Measurements from ENCODE around the gene CEMIP. TPM values are rescaled to one million over a fixed set of nuclear protein-coding genes. Genes with fewer than 3 reads are reported as not detected.
A peak's percentile ranks its signal among the peaks of the same experiment; 100 is the strongest.

Gene CEMIP
- total and polyA plus RNA-seq, 10 of the 15 experiments (the other 5 are each of a cell fraction or from before 2014, with no cell fraction given): 0.01 to 0.44 (median 0.16) TPM; not detected in 6

DNA sequence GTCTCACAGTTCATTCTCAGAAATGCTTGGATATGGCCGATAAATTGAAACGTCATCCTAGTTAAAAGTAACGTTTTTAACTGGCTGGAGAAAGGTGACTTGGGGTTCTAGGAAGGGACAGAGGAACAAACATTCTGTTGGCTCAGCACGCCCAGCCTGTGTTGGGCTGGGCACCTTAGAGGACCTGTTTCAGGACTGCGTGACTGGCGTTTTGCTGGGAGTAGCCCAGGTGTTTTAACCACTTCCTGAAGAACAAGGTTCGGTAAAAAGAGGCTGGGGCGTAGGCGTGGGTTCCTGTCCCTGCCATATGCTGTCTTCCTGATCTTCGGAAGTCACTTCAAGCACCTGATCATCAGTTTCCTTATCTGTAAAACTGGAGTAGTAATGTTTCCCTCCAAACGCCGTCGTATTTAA is 220.5 kb downstream of the CEMIP start (continued):
- TF ChIP-seq, protein P1, sequence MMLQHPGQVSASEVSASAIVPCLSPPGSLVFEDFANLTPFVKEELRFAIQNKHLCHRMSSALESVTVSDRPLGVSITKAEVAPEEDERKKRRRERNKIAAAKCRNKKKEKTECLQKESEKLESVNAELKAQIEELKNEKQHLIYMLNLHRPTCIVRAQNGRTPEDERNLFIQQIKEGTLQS (IDR thresholded peaks at IDR 0.05; ENCODE audit: borderline replicate concordance, extremely low read depth, low read depth, low read length): no peak
- TF ChIP-seq ZSCAN29 (IDR thresholded peaks at IDR 0.05): no peak
- TF ChIP-seq CHD1 (IDR thresholded peaks at IDR 0.05; ENCODE audit: low read depth, low read length): 0 out of 2 replicates have a peak, but pooled peaks have one; percentile 73
- no peak for TF ChIP-seq HDAC2 (IDR thresholded peaks at IDR 0.05)
- no peak for TF ChIP-seq RAD21 (IDR thresholded peaks at IDR 0.05; ENCODE audit: insufficient read depth, low read depth, low read length)
- no peak for TF ChIP-seq FOXK2 (IDR thresholded peaks at IDR 0.05)
- TF ChIP-seq, protein P2, sequence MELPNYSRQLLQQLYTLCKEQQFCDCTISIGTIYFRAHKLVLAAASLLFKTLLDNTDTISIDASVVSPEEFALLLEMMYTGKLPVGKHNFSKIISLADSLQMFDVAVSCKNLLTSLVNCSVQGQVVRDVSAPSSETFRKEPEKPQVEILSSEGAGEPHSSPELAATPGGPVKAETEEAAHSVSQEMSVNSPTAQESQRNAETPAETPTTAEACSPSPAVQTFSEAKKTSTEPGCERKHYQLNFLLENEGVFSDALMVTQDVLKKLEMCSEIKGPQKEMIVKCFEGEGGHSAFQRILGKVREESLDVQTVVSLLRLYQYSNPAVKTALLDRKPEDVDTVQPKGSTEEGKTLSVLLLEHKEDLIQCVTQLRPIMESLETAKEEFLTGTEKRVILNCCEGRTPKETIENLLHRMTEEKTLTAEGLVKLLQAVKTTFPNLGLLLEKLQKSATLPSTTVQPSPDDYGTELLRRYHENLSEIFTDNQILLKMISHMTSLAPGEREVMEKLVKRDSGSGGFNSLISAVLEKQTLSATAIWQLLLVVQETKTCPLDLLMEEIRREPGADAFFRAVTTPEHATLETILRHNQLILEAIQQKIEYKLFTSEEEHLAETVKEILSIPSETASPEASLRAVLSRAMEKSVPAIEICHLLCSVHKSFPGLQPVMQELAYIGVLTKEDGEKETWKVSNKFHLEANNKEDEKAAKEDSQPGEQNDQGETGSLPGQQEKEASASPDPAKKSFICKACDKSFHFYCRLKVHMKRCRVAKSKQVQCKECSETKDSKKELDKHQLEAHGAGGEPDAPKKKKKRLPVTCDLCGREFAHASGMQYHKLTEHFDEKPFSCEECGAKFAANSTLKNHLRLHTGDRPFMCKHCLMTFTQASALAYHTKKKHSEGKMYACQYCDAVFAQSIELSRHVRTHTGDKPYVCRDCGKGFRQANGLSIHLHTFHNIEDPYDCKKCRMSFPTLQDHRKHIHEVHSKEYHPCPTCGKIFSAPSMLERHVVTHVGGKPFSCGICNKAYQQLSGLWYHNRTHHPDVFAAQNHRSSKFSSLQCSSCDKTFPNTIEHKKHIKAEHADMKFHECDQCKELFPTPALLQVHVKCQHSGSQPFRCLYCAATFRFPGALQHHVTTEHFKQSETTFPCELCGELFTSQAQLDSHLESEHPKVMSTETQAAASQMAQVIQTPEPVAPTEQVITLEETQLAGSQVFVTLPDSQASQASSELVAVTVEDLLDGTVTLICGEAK (IDR thresholded peaks at IDR 0.05; ENCODE audit: borderline replicate concordance): no peak
- TF ChIP-seq, protein P3, sequence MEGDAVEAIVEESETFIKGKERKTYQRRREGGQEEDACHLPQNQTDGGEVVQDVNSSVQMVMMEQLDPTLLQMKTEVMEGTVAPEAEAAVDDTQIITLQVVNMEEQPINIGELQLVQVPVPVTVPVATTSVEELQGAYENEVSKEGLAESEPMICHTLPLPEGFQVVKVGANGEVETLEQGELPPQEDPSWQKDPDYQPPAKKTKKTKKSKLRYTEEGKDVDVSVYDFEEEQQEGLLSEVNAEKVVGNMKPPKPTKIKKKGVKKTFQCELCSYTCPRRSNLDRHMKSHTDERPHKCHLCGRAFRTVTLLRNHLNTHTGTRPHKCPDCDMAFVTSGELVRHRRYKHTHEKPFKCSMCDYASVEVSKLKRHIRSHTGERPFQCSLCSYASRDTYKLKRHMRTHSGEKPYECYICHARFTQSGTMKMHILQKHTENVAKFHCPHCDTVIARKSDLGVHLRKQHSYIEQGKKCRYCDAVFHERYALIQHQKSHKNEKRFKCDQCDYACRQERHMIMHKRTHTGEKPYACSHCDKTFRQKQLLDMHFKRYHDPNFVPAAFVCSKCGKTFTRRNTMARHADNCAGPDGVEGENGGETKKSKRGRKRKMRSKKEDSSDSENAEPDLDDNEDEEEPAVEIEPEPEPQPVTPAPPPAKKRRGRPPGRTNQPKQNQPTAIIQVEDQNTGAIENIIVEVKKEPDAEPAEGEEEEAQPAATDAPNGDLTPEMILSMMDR (IDR thresholded peaks at IDR 0.05 in 2 of 3, conservative IDR thresholded peaks at IDR 0.05 in 1 of 3; ENCODE audit: control insufficient read depth in 2 of 3, extremely low read depth in 1 of 3, insufficient read depth in 1 of 3, low read depth in 3 of 3, low read length in 3 of 3): no peak
- no peak for TF ChIP-seq NR2F1 (conservative IDR thresholded peaks at IDR 0.05)
- no peak for TF ChIP-seq SREBF1 (IDR thresholded peaks at IDR 0.05; ENCODE audit: low read length)
- peak; percentile 21; the same call in 1 of the 2 replicates for TF ChIP-seq MXI1 (IDR thresholded peaks at IDR 0.05; ENCODE audit: low read depth, low read length)
- TF ChIP-seq YY1 (IDR thresholded peaks at IDR 0.05; ENCODE audit: low read depth, low read length): no peak
- TF ChIP-seq SREBF2 (IDR thresholded peaks at IDR 0.05; ENCODE audit: low read length): no peak
- TF ChIP-seq, protein P4, sequence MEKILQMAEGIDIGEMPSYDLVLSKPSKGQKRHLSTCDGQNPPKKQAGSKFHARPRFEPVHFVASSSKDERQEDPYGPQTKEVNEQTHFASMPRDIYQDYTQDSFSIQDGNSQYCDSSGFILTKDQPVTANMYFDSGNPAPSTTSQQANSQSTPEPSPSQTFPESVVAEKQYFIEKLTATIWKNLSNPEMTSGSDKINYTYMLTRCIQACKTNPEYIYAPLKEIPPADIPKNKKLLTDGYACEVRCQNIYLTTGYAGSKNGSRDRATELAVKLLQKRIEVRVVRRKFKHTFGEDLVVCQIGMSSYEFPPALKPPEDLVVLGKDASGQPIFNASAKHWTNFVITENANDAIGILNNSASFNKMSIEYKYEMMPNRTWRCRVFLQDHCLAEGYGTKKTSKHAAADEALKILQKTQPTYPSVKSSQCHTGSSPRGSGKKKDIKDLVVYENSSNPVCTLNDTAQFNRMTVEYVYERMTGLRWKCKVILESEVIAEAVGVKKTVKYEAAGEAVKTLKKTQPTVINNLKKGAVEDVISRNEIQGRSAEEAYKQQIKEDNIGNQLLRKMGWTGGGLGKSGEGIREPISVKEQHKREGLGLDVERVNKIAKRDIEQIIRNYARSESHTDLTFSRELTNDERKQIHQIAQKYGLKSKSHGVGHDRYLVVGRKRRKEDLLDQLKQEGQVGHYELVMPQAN (conservative IDR thresholded peaks at IDR 0.05): no peak
- TF ChIP-seq EP300 (IDR thresholded peaks at IDR 0.05; ENCODE audit: borderline replicate concordance in 1 of 2, control insufficient read depth in 1 of 2, low read depth in 2 of 2, low read length in 2 of 2): peak in 1 of 2 experiments; percentile 62; a peak in 1 of 4 replicates
- TF ChIP-seq EED (IDR thresholded peaks at IDR 0.05; ENCODE audit: low read depth): peak; percentile 83
- no peak for TF ChIP-seq EZH2 (IDR thresholded peaks at IDR 0.05; ENCODE audit: borderline replicate concordance, control insufficient read depth, low read depth, low read length)
- 0 out of 2 replicates have a peak, but pooled peaks have one; percentile 27 for TF ChIP-seq CREM (IDR thresholded peaks at IDR 0.05; ENCODE audit: low read depth)
- TF ChIP-seq, protein P5, sequence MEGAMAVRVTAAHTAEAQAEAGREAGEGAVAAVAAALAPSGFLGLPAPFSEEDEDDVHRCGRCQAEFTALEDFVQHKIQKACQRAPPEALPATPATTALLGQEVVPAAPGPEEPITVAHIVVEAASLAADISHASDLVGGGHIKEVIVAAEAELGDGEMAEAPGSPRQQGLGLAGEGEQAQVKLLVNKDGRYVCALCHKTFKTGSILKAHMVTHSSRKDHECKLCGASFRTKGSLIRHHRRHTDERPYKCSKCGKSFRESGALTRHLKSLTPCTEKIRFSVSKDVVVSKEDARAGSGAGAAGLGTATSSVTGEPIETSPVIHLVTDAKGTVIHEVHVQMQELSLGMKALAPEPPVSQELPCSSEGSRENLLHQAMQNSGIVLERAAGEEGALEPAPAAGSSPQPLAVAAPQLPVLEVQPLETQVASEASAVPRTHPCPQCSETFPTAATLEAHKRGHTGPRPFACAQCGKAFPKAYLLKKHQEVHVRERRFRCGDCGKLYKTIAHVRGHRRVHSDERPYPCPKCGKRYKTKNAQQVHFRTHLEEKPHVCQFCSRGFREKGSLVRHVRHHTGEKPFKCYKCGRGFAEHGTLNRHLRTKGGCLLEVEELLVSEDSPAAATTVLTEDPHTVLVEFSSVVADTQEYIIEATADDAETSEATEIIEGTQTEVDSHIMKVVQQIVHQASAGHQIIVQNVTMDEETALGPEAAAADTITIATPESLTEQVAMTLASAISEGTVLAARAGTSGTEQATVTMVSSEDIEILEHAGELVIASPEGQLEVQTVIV (IDR thresholded peaks at IDR 0.05; ENCODE audit: borderline replicate concordance, partially characterized antibody): no peak
- no peak for TF ChIP-seq RELA (IDR thresholded peaks at IDR 0.05; ENCODE audit: borderline replicate concordance, partially characterized antibody)

Measured in GM12878 (cell line).